Activated naive CD8-positive, alpha-beta T cell treated with anti-CD3 and anti-CD28 coated beads, Interleukin-2, amount 50 U/mL, for 16 hours (primary cell): ENCODE measurements around the gene RALY.

Experiments
- DNase-seq: peaks from one replicate; pipeline ENCODE4 v3.0.0-alpha.2; 2020; ENCODE audit warnings: low read depth, low spot score

Gene RALY

DNA sequence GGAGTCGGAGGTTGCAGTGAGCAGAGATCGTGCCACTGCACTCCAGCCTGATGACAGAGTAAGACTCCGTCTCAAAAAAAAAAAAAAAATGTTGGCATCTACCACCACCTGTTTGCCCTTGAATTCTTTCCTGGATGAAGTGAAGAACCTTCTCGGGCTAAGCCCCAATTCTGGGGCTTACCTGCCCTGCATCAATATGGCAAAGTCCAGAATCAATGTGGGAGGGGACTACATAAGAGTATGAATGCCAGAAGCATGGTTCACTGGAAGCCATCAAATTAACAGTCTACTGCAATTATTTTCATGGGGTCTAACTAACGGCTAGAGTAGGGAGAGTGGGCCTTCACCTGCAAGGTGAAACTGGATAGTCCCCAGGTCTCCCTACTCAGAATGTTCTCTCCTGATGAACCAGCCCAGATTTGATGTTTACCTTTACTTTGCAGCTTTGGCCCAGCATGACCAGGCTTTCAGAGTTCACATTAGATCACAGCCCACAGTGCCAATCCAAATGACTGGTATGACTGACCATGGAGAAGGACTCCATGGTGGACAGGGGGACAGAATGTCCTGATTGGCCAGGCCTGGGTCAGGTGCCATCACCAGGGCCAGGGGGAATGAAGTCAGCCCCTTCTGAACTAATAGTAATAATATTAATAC lies 7.0 kb upstream of the RALY start:
- DNase-seq = no peak

GRCh38 chr20:33990075-33990474 lies 3.6 kb upstream of the RALY start:
- DNase-seq = no peak

DNA sequence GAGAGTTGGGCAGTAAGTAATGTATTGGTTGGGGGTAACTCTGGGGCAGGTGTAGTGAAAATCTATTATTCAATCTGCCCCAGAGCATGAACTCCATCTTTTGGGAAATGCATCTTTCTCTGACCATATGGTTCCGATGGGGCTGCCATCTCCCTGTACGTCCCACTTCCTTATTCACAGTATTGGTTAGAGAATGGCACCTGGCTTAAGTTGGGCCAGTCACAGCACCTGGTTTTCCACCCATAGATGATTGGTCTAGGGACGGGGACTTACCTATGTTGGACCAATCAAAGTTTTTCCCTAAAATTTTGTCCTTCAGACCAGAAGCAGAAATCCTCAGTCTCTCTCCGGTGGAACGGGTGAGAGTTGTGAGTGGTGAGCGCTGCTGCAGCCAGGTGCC lies 2.2 kb upstream of the RALY start:
- no peak for DNase-seq

DNA sequence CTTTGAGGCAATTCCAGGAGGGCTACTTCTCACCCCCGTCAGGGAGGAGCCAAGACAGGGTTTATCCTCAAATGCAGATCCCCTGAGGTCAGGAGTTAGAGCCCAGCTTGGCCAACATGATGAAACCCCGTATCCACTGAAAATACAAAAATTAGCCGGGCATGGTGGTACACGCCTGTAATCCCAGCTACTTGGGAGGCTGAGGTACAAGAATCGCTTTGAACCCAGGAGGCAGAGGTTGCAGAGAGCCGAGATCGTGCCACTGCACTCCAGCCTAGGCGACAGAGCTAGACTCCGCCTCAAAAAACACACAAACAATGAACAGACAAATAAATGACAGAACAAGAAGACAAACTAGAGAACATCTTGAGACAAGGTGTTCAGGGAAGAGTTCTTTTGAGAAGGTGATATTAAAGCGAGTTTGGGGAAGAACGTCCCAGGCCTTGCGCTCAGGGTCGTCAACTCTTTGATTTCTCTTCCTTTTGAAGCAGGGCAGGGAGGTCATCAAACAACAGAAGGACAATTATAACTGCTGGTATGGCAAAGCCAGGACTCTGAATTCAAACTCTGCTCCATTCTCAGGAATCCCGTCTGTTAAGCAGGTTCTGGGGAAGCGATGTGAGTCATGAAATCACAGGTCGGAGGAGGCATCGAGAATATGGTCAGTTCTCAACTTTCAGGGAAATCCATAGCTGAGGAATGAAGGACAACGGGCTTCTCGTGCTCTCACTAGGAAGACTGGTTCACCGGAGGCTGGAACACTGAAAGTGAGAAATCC lies 1.4 kb upstream of the RALY start:
- no peak for DNase-seq

DNA sequence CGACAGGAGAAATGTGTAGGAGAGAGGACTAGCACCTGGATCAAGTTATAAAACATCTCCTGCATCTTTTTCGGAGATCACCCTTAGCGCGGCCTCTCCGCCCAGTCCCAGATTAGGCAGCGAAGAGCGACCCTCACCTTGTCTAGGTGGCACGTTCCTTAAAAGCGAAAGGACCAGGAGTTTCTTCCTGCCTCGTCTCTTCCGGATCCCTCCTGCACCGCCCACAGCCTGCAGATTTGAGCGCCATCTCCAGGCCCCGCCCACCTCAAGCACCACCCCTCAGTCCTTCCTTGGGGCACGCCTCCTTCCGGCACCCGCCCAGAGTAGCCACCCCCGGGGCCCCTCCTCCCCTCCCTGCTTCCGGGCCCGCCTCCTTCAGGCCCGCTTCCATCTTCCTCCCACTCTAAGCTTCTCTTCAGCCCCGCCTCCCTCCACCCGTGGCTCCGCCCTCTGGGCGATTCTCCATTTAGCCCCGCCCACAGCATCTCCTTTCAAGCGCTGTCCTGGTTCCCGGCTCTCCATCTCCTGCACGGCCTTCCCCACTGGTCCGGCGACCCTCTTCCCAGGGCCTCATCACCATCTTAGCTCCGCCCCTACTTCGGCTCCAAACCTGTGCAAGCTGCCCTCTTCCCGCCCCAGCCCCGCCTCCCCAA lies 662 bp upstream of the RALY start:
- DNase-seq = peak; percentile 99

DNA sequence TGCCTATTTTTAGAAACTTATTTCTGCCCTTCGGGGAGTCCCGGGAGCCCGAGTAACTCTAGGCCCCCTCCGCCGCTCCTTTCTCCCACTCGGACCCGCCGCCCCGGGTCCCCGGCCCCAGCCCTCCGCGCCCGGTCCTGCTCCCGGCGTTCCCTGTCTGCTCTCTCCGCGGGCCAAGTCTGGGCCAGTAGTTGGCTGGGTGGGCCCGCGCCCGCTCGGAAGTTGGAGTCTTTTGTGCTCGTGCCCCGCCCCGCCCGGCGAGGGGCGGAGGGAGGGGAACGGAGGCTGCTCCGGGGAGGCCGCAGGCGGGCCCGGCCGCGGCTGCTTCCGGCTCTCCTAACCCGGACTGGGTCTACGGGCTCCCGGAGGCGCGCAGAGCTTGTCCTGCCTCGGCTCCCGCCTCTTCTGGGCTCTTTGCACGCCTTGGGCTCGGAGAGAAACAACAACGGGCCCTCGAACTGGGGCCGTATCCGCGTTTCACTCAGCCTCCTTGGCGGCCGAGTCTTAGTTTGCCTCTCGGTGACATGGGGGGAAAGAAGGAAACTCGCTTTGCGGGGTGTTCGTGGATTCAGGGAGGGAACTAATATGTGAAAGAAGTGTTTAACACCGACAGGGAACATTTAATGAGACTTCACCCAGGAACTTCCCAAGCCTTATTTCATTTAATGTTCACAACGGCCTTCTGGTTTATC lies 657 bp downstream of the RALY start:
- DNase-seq = peak; percentile 38

- no peak for DNase-seq
These were observed 1.5 kb downstream of the RALY start for GRCh38 chr20:33995053-33995831.

DNA sequence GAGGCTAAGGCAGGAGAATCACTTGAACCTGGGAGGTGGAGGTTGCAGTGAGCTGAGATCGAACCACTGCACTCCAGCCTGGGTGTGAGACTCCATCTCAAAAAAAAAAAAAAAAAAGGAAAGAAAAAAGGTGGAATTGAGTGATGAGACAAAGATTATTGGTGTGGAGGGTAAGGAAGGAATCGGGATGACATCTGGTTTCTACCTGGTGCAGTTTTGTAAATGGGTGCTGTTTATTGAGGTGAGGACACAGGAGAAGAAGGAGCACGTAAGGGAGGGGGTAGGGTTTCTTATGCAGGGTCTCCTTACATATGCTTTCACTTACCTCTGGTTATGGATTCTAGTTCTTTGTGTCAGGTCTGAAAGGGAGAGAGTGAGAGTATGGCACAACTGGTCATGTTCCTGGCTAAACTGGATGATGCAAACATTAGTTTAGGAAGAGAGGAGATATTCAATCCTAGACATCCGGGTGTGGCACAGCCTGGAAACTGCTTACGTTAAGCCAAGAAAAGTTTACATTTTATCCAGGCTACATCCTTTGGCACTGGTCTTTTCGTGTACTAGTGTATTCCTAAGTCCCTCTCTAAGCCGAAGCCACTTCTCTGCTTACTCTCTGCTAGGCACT lies 5.4 kb downstream of the RALY start:
- no peak for DNase-seq

- DNase-seq = no peak
These were observed 7.7 kb downstream of the RALY start for GRCh38 chr20:34001378-34001777.

GRCh38 chr20:34004227-34004626 lies 10.5 kb downstream of the RALY start:
- DNase-seq = no peak

- no peak for DNase-seq
These were observed 11.2 kb downstream of the RALY start for GRCh38 chr20:34004790-34005457.

DNA sequence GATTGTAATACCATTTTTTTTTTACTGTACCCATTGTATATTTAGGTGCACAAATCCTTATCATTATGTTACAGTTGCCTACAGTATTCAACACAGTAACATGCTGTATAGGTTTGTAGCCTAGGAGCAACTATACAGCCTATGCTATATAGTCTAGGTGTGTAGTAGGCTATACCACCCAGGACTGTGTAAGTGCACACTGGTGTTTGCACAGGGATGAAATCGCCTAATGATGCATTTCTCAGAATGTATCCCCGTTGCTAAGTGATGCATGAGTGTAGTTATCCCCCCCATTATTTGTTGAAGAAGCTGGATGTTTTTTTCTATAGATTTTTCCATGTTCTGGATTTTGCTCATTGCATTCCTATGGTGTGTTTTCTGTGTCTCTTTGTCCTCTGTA lies 12.9 kb downstream of the RALY start:
- no peak for DNase-seq

- DNase-seq = no peak
These were observed 14.8 kb downstream of the RALY start for GRCh38 chr20:34008477-34008876.

DNA sequence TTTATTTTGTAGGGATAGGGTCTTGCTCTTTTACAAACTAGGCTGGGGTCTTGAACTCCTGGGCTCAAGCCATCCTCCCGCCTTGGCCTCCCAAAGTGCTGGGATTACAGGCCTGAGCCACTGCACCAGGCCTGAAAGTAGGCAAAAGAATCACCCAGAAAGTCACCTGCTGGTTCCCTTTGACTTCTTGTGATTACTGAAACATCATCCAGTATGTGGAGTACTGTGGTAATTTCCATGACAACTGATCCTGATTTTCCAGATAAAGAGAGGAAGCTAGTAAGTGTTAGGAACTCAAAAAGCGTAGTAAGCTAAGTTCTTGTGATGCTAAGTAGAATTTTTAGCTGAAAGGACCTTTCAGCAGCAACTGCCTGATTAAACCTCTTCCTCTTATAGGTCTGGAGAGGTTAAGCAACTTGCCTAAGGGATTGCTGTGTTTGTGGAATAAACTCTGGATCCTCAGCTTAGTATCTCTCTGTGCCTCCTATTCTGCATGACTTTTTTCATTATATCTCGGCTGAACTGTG lies 16.8 kb downstream of the RALY start:
- DNase-seq = no peak

DNA sequence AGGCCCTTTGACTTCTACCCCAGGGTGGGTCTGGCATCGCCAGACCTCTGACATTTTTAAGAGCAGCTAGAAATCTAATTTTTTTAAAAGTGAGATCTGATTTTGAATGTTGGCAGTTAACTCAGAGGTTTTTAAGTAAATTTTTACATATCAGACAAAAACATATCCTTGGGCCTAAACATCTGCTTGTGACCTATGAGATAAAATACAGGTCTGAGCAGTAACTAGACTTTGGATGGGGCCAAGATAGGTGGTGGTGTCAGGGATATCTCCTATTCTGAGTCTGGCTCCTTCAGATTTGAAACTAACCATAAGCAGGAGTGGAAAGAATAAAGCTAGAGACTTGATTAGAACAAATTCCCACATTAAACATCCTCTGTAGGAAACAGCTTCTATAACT lies 17.6 kb downstream of the RALY start:
- no peak for DNase-seq

- no peak for DNase-seq
These were observed 18.6 kb downstream of the RALY start for GRCh38 chr20:34012330-34012729.

- DNase-seq = no peak
These were observed 19.0 kb downstream of the RALY start for GRCh38 chr20:34012735-34013134.

DNA sequence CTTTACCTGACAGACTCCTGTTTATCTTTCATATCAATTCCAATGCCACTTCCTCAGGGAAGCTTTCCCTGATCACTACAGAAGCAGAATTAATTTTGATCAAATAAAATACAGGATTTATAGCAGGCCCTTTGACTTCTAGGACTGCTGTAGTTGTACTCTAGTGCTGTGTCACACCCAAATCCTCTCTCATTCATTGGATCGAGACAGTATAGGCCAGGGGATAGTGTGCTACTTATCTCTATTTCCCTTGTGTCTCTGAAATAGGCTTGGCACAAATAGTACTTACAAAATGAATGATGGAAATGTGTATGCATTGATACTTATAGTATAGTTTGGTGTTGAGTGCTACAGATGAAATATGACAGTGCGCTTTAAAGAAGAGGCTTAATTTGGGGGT lies 19.8 kb downstream of the RALY start:
- DNase-seq = no peak

GRCh38 chr20:34014878-34015277 lies 21.2 kb downstream of the RALY start:
- DNase-seq = no peak
